CD4-positive, alpha-beta T cell treated with Interleukin-6 for 4 hours (primary cell): ENCODE measurements around the gene PRMT5.

ENCODE experiments used
- DNase-seq: peaks from one replicate; pipeline ENCODE4 v3.0.0-alpha.2; 2020; ENCODE audit warnings: mixed read lengths

PRMT5 gene

DNA sequence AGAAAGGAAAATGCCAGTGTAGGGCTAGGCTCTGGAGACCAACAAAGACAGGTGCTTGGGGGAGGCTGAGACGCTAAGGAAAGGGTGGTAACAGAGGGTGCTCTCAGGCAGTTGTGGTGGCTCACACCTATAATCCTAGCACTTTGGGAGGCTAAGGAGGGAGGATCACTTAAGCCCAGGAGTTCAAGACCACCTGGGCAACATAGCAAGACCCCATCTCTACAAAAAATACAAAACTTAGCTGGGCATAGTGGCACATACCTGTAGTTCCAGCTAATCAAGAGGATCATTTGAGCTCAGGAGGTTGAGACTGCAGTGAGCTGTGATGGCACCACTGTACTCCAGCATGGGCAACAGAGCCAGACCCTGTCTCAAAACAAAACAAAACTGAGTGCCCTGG lies 33.8 kb downstream of the PRMT5 start:
- no peak for DNase-seq

DNA sequence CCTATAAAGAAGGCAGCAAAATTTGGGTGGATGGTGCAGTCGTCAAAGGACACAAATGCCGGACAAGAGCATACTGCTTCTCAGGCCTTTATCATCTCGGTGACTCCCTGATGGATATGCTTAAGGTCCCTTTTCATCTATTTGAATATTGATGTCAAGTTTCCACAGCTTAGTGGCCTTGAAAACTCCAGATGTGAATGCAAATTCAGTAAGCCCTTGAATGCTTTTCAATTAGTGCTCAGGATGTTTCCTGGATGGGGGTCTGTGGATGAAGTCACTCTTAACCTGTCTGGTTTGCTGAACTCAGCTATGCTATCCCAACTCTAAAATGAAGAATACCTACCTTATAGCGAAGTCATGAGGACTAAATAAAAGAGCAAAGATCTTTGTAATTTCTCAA lies 35.5 kb downstream of the PRMT5 start:
- no peak for DNase-seq

DNA sequence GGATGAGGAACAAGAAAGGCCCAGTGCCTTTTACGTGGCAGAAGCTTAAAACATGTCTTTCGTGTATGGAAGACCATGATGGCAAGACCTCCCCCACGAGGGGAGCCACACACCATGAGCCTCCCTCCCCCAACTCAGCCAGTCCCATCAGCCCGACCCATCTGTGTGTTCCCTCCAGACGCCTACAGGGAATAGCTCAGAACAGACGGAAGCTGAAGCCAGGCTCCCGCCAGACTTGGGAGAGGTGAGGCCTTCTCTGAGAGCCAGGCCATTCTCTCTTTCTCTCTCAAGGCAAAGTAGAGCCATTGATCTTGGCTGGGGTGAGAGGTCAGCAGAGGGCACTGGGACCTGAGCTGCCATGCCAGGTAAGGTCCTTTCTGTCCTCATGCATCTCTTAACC lies 36.7 kb downstream of the PRMT5 start:
- no peak for DNase-seq

DNA sequence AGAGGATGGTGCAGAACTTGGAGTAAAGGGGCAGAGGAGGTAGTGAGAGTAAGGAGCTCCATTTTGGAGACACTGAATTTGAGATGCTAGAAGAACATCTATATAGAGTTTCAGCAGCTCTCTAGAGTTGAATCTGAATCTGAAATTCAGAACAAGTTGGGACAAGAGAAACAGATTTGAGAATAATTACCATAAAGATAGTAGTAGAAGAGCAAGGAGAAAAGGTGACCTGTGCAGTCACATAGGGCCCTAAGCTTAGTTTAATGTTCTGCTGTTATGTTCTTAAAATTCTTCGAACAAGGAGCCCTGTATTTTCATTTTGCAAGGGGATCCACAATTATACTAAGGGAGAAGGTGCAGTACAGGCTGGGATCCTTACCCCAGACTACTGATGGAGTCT lies 38.8 kb downstream of the PRMT5 start:
- DNase-seq = no peak

DNA sequence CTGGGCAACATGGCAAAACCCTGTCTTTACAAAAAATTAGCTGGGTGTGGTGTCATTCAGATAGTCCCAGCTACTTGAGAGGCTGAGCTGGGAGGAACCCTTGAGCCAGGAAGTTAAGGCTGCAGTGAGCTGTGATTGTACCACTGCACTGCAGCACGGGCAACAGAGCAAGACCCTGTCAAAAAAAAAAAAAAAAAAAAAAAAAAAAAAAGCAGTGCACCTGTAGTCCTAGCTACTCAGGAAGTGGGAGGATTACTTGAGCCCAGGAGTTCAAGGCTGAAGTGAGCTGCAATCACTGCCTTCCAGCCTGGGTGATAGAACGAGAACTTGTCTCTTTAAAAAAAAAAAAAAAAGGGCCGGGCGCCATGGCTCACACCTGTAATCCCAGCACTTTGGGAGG lies 40.5 kb downstream of the PRMT5 start:
- DNase-seq = peak; percentile 52

DNA sequence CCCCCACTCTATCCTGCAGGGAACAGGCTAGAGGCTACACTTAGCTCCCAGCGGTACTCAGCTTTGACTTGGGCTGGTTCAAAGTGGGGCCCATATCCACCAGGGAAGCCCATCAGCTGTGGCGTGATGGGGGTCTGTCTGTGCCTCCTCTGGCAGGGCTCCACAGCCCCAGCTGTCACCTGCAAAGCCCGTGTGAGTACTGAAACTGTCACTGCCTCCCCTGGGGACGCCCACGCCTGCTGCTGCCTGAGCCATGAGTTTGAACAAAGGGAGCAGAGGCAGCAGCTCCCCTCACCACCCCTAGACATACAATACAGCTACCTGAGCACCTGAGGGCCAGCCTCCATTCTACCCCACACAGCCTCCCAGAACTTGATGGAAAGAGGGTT lies 41.2 kb downstream of the PRMT5 start:
- DNase-seq = peak; percentile 58

DNA sequence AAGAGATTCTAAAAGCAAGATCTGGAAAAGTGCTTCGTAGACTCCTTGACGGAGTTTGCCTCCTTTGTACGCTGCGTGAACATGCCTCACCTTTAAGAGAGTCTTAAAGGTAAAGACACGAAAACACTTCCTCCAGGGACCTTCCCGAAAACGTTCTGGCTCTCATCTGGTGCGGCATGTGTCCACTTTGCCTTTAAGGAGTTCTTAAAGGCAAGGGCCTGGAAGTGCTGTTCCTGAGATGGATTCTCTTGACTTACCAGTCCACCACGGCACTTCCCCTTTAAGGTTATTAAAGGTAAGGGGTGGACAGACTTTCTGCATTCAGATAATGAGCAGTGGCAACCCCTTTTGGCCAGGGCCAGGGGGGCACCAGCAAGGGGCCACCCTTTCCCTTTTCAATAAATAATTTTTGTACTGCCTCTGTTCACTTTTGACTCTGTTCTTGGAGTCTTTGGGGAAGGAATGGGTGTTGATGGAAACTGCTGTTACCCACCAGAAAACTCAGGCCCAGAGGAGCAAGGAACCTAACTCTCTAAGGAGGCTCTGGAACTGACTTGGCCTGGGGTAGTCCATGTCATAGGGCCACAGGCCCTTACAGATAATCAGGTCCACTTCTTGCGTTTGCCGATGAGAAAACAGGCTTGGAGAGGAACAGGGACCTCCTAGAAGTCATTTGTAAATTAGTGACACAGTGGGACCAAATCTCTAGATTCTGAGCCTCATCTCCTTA lies 41.8 kb downstream of the PRMT5 start:
- peak; percentile 53 for DNase-seq

DNA sequence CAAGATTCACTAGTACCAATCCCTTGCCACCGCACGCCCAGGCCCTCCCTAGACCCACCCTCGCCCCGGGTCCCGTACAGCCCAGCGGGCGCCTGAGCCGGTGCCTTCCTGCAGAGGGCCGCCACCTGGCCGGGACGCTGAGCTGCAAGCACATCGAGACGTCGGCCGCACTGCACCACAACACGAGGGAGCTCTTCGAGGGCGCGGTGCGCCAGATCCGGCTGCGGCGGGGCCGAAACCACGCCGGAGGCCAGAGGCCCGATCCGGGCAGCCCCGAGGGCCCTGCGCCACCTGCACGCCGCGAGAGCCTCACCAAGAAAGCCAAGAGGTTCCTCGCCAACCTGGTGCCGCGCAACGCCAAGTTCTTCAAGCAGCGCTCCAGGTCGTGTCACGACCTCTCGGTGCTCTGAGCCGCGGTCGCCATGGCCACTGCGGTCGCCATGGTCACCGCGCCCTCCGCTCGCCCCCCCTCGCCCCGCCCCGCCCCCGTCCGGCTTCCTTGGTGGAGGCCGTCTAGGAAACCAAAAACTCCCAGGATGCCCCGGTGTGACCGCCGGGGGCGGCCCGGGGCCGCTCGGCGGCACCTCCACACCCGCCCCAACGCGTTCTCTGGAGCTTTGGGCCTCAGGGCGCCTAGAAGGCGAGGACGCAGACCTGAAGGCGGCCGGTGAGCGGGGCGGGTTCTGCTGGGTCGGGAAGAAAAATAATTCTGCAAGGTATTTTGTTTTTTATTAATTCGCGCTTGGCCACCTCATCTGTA lies 42.5 kb downstream of the PRMT5 start:
- peak; percentile 88 for DNase-seq

DNA sequence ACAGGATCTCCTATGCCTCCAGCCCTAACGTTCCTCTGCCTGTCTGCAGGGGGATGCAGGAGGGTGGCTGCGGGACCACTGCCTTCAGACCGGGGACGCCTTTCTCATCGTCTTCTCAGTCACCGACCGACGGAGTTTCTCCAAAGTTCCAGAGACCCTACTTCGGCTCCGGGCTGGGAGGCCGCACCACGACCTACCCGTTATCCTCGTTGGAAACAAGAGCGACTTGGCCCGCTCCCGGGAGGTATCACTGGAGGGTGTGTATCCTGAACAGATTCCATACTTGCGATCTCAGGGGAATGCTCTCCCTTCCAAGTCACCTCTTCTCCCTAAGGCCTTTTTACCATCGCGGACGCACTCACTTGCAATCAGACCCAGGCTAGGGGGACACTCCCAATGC lies 43.2 kb downstream of the PRMT5 start:
- DNase-seq = no peak

DNA sequence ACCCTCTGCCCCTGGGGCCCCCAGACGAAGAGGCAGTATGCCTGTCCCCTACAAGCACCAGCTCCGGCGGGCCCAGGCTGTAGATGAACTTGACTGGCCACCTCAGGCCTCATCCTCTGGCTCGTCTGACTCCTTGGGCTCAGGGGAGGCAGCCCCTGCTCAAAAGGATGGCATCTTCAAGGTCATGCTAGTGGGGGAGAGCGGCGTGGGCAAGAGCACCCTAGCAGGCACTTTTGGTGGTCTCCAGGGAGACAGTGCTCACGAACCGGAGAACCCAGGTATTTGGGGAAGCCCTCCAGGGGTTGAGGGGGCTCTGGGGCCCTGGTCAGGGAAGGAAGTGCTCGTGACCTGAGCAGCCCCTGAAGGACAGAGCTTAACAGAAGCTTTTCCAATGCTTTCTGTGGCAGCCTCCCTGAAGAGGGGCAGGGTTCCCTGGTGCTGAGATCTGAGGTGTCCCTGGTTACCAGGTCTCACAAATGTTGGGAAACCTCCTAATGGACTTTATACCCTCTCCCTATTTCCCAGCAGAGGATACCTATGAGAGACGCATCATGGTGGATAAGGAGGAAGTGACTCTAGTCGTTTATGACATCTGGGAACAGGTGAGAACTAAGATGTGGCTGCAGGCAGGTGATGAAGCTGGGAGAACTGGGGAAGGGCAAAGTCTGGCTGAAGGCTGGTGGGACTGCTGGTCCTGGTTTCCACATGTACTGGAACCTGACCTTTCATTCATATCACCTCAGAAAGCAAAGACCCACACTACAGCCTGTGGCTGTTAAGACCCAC lies 44.2 kb downstream of the PRMT5 start:
- DNase-seq = no peak

DNA sequence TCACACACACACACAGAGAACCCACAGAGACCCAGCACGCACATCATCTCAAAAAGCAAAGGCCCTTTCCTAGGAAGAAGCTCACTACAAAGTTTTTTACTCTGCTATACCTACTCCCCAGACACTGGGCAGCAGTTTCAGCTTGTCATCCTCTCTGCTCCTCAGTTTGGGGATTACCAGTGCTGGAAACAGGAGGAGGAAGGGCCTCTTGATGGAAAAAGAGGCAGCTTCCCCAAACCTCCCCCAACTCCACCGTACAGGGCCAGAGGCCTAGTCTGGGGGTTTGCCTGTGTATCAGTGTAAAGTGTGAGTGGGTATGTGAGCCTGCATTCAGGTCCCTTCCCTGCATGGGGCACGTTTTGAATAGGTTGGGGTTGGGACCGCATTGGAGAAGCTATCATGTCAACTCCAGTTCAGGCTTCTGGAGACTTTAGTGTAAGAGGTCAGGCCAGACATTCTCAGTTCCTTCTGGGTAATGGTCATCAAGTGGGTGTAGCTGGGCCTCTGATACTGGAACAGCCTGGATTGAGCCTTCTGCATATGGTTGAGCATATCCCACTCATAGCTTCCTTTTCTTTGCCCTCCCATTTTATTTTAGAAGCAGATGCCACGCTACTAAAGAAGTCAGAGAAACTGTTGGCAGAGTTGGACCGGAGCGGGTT lies 45.0 kb downstream of the PRMT5 start:
- DNase-seq = no peak

DNA sequence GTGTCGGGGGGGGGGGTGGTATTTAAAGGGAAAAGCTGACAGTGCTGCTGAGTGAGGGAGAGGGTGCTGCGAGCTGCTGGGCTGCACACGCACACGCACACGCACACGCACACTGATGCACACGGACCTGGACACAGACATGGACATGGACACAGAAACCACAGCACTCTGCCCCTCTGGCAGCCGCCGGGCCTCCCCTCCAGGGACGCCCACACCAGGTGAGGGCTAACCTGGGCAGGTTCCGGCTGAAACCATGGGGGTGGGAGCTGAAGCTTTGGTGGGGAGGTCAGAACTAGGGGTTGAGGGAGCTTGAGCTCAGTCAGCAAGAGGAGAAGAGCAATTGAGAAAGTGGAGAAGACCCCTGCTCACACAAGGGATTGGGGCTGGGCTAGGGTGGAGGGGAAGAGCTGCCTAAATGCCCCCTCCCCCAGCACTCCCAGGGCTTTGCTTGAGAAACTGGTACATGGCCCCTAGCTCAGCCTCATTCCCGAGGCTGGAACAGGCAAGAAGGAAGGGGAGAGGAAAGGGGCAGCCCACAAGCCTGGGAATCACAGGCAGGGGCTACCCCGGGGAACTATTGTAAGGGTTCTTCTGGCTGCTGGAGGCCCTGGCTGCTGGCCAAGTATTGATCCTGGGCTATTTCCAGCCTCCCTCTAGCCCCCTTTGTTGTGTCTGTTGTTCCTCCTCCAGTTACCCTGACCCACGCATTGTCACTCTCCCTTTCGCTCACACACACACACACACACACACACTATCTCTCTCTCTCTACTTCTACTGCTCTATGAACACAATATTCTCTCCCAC lies 45.8 kb downstream of the PRMT5 start, which contains the start of gene REM2:
TSS of gene REM2 (plus strand) at position 50 of the 804 bp plus-strand sequence. CDS start at position 116, 66 bp downstream.
- DNase-seq = no peak

DNA sequence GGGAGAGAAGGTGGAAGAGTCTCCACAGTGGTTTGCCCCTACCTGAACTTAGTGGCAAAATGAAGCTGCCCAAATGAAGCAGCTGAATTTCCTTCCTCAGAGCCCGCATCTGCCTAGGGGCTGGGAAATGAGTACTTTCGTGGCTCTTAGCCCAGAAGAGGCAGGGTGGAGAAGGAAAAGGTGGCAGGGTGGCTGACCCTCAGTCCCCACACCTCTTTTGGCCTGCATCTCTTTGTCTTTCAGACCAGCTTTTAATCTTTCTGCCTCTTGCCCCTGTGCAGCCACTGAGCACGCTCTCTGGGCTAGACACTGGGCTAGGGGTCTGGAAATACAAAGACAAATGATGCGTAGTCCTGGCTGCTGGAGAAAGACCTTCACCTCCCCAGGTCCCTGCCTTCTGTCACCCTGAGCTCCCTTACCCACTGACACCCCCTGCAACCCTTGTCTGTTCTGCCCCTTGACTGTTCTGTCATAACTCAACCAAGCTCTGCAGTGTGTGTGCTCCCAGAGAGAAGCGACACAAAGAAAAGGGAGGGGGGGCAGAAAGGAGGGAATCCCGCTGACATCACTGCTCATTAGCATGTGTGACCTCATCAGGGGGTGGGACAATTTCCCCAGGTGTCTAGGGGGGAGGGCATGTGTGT lies 46.5 kb downstream of the PRMT5 start:
- DNase-seq = peak; percentile 63

DNA sequence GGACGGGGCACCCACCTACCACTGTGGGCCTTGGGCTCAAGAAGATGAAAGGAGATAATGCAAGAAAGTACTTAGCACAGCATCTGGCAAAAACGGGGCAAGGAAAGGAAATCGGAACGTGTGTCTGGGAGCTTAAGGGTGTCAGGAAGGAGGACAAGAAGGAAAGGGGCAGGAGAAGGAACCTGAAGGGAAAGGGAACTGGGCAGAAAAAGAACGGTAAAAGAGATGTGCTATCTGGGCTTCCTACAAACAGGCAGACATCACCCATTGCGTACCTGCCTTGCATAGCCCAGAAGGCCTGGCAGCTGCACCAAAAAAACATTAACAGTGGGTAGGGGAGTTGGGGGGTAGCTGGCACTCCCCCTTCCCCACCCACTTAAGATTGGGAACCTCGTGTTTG lies 47.1 kb downstream of the PRMT5 start:
- no peak for DNase-seq

DNA sequence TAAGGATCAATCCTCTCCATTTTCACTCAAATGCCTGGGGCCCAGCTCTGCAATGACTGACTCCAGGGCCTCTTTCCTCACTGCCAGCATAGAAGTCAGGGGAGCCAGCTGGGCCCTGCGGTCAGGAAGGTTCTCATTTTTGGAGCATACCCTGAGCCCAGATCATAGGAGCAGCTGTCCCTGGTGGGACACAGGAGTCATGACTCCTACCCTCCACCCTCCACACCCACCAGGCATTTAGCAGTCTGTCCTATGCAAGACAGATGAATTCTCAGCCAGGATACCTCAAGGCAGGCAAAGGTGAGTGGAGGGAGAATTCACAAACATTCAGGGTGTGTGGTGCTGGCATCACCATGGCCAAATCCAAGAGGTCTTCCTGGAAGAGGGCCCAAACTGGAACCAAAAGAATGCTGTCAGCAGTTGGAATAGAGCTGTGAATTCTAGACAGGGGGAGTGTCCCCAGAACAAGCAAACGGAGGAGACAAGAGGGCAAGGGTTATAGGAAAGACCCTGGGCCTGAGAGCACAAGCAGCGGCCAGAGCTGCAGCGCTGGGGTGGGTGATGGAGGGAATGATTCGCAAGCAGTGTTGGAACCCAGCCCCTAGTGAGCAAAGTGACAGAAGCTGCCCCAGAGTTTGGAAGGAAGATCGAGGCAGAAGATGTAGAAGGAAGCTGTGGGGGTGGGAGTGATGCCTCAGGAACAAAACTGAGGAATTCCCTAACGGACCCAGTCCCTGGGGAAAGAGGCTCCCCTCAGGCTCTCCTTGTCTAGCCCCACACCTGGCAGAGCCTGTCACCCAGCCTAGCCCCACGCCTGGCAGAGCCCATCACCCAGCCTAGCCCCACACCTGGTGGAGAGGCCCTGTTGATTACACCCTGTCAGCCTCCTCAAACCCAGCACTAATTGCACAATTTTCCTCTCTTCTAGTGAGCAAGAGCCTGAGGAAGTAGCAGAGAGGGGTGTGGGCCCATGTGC lies 50.6 kb downstream of the PRMT5 start:
- no peak for DNase-seq

DNA sequence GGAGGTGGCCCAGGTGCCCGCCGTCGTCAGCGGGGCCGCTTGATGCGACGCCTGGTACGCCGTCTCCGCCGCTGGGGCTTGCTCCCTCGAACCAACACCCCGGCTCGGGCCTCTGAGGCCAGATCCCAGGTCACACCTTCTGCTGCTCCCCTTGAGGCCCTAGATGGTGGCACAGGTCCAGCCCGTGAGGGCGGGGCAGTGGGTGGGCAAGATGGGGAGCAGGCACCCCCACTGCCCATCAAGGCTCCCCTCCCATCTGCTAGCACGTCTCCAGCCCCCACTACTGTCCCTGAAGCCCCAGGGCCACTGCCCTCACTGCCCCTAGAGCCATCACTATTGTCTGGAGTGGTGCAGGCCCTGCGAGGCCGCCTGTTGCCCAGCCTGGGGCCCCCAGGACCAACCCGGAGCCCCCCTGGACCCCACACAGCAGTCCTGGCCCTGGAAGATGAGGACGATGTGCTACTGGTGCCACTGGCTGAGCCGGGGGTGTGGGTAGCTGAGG lies 52.1 kb downstream of the PRMT5 start:
- DNase-seq = no peak

DNA sequence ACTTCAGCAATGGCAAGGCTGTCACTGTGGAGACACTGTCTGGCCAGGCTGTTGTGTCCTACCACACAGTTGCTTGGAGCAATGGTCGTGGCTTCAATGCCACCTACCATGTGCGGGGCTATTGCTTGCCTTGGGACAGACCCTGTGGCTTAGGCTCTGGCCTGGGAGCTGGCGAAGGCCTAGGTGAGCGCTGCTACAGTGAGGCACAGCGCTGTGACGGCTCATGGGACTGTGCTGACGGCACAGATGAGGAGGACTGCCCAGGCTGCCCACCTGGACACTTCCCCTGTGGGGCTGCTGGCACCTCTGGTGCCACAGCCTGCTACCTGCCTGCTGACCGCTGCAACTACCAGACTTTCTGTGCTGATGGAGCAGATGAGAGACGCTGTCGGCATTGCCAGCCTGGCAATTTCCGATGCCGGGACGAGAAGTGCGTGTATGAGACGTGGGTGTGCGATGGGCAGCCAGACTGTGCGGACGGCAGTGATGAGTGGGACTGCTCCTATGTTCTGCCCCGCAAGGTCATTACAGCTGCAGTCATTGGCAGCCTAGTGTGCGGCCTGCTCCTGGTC lies 53.3 kb downstream of the PRMT5 start:
- no peak for DNase-seq

DNA sequence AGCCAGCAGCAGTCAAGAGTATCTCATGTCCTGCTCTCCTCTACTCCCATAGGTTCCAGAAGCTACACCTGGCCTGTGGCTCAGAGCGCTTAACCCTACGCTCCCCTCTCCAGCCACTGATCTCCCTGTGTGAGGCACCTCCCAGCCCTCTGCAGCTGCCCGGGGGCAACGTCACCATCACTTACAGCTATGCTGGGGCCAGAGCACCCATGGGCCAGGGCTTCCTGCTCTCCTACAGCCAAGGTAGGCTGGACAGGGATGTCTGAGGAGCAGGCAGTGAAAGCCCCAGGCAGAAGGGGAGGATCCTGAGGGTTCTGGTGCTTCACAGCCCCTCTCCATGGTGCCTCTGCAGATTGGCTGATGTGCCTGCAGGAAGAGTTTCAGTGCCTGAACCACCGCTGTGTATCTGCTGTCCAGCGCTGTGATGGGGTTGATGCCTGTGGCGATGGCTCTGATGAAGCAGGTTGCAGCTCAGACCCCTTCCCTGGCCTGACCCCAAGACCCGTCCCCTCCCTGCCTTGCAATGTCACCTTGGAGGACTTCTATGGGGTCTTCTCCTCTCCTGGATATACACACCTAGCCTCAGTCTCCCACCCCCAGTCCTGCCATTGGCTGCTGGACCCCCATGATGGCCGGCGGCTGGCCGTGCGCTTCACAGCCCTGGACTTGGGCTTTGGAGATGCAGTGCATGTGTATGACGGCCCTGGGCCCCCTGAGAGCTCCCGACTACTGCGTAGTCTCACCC lies 54.0 kb downstream of the PRMT5 start:
- DNase-seq = no peak
